ENCODE measurements around the gene OR52B6.
"Not testable (repeated sequence)": the region's sequence is repeated elsewhere in the genome, so short reads cannot be mapped to it uniquely, and the experiment has no call there.

OR52B6 gene

DNA sequence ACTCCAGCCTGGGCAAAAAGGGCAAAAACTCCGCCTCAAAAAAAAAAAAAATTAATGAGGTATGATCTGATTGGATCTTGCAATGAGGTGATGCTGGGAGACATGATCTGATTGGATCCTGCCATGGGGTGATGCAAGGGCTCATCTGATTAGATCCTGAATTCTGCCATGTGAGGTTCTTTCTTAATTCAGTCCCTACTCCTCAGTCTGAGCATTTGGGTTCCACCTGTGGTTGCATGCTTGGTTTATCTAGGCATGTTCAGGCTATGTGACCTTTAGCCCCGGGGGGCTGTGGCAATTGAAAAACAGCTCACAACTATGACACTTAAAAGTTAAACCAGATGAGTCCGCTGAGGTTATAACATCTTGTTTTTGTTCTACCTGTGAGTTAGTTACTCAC is 10.9 kb downstream of the OR52B6 start:
- ChIA-PET POLR2A (no interaction called here), CTCF (interaction anchor here (1.0 to 2.2 kb wide), 3 partner anchors 9 to 13 kb away, joined by 3 to 10 read pairs (median 6); no protein-coding TSS in a partner anchor)
- TF ChIP-seq, protein P1, sequence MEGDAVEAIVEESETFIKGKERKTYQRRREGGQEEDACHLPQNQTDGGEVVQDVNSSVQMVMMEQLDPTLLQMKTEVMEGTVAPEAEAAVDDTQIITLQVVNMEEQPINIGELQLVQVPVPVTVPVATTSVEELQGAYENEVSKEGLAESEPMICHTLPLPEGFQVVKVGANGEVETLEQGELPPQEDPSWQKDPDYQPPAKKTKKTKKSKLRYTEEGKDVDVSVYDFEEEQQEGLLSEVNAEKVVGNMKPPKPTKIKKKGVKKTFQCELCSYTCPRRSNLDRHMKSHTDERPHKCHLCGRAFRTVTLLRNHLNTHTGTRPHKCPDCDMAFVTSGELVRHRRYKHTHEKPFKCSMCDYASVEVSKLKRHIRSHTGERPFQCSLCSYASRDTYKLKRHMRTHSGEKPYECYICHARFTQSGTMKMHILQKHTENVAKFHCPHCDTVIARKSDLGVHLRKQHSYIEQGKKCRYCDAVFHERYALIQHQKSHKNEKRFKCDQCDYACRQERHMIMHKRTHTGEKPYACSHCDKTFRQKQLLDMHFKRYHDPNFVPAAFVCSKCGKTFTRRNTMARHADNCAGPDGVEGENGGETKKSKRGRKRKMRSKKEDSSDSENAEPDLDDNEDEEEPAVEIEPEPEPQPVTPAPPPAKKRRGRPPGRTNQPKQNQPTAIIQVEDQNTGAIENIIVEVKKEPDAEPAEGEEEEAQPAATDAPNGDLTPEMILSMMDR (IDR thresholded peaks at IDR 0.05; ENCODE audit: insufficient read depth, low read length, missing control alignments): no peak
- DNase-seq (ENCODE audit: low read depth, low spot score): no peak
- H3K4me3 ChIP-seq (ENCODE audit: low read depth, low read length): no peak overlapping the region

DNA sequence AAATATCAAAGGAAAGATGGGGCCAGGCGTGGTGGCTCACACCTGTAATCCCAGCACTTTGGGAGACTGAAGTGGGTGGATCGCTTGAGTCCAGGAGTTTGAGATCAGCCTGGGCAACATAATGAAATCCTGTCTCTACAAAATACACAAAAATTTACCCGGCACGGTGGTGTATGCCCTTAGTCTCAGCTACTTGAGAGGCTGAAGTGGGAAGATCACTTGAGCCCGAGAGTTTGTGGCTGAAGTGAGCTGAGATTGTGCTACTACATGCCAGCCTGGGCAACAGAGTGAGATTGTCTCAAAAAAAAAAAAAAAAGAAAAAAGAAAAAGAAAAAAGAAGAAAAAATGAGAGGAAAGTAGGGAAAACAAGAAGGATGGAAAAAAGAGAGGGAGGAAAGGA is 11.9 kb downstream of the OR52B6 start:
- no peak for DNase-seq (ENCODE audit: low read depth, low spot score)
- TF ChIP-seq, protein P1 (IDR thresholded peaks at IDR 0.05; ENCODE audit: insufficient read depth, low read length, missing control alignments): no peak
- no peak overlapping the region for H3K4me3 ChIP-seq (ENCODE audit: low read depth, low read length)
- ChIA-PET POLR2A (no interaction called here), CTCF (interaction anchor here (2.2 kb wide), 1 partner anchor 8 kb away, joined by 10 read pairs; no protein-coding TSS in a partner anchor)

DNA sequence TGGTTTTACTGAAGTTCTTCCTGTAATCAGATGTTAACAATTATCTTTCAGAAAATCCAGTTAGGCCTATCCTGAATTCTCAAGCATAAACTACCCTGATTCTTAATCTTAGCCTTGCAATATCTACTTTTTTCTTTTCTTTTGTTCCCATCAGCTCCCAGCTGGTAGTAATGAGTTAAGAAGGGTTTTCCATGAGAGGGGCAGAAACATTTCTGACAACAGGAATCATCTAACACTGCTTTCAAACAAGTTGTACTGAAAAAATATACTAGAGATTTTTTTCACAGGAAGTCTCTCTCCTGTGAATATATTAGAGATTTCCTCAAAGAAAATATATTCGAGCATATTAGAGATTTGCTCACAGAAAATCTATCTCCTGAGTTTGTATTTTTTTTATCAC is 12.5 kb downstream of the OR52B6 start:
- POLR2A ChIA-PET: no interaction called here
- no peak for DNase-seq (ENCODE audit: low read depth, low spot score)
- TF ChIP-seq, protein P1 (IDR thresholded peaks at IDR 0.05; ENCODE audit: insufficient read depth, low read length, missing control alignments): no peak
- CTCF ChIA-PET: interaction anchor here (2.2 kb wide), 1 partner anchor 8 kb away, joined by 10 read pairs; no protein-coding TSS in a partner anchor
- H3K4me3 ChIP-seq (ENCODE audit: low read depth, low read length): no peak overlapping the region

DNA sequence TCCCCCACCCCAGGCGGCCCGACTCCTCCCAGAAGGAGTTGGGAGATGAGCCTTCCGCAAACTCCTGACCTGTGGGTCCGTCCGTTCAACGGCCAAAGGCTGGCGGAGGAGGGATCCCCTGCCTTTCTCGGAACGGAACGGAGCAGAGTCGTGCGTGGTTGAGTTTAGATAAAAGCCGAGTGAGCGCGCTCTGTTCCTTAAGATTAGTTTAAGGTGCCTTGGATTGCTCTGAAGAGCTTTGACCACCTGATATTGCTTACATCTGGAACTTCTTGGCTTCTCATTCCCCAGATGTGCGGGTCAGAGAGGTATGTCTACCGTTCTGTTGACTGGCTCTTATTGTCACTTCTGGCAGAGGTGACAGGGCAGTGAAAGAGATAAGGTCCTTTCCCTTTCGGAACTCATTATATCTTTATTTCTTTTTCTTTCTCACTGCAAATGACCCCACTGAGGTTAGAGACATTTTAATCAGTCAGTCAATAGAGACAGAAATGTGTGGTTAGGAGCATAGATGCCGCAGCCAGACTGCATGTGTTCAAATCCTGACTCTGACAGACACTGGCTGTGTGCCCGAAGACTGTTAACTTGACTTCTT is 16.0 kb downstream of the OR52B6 start, which contains the start of gene TRIM6:
Gene TRIM6 (plus strand): TSS at position 31 of the 595 bp plus-strand sequence. CDS start 261 bp downstream, at position 292.
- TF ChIP-seq, protein P1 (IDR thresholded peaks at IDR 0.05; ENCODE audit: insufficient read depth, low read length, missing control alignments): no peak
- H3K4me3 ChIP-seq (ENCODE audit: low read depth, low read length): peak within 1 kb of the TSS; percentile 65
- no peak for DNase-seq (ENCODE audit: low read depth, low spot score)
- ChIA-PET CTCF (interaction anchor here (1.0 kb wide), 1 partner anchor 76 kb away, joined by 3 read pairs; no protein-coding TSS in a partner anchor), POLR2A (interaction anchor here (1.1 to 1.2 kb wide), 3 partner anchors 9 to 232 kb away, joined by 3 read pairs; no protein-coding TSS in a partner anchor)

DNA sequence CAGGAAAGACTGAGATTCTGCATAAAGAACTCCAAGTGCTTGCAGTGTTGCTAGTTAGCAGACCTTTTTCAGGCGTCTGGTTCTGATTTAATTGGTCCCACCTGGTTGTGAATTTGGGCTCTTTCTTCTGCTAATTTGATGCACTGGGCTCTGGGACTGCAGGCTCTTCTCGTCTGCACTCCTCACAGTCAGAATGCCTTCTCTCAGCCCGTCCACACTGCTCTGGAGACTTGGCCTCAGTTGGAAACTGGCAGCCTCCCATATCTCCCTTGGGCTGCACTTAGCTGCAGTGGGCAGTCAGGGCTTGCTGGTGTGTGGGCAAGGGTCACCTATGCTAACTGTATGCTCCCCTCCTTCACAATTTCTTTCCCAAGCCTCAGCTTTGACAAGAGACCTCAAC is 17.3 kb downstream of the OR52B6 start:
- ChIA-PET CTCF (interaction anchor here (0.9 to 1.3 kb wide), 2 partner anchors 21 to 211 kb away, joined by 3 to 4 read pairs; partner anchors contain the start of gene OR52N2), POLR2A (no interaction called here)
- no peak for DNase-seq (ENCODE audit: low read depth, low spot score)
- TF ChIP-seq, protein P1 (IDR thresholded peaks at IDR 0.05; ENCODE audit: insufficient read depth, low read length, missing control alignments): no peak
- no peak overlapping the region; the same call in 1 of the 2 replicates for H3K4me3 ChIP-seq (ENCODE audit: low read depth, low read length)

DNA sequence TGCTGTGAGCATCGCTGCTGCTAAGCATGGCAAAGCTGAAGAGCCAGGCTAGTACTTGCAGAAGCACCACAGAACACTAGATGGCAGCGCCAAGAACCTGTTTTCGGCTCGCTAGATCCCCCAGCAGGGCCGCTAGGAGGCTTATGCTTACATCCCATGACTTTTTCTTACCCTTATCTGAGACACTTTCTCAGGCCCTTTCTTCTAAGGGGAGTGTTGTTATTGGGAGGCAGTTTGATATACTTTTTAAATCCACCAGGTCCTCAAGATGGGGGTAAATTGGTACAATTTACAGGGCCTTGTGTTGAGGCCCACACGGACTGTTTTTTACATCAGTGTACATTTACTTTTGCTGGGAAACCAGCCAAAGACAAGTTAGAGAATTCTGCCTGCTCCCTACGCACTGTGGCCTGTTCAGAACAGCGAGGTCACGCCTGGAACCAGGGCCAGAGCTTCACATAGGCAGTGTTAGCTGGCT is 19.7 kb downstream of the OR52B6 start:
- no peak for DNase-seq (ENCODE audit: low read depth, low spot score)
- CTCF ChIA-PET: interaction anchor here (0.8 to 5.3 kb wide), 11 partner anchors 8 to 291 kb away, joined by 3 to 29 read pairs (median 4); no protein-coding TSS in a partner anchor
- H3K4me3 ChIP-seq (ENCODE audit: low read depth, low read length): no peak overlapping the region
- POLR2A ChIA-PET: no interaction called here
- TF ChIP-seq, protein P1 (IDR thresholded peaks at IDR 0.05; ENCODE audit: insufficient read depth, low read length, missing control alignments): peak; percentile 86

DNA sequence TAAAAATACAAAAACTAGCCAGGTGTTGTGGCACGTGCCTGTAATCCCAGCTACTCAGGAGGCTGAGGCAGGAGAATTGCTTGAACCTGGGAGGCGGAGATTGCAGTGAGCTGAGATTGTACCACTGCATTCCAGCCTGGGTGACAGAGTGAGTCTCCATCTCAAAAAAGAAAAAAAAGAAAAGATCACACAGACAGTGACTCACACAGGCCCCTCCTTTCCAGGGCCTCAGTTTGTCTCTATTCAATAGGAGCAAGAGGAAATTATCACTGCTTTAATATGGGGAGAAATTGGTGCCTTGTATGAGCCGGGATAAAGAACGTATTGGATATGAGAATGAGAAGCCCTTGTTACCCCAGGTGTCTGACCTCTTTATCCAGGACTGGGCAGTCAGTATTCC is 22.1 kb downstream of the OR52B6 start:
- CTCF ChIA-PET: interaction anchor here (1.1 to 5.3 kb wide), 5 partner anchors 11 to 715 kb away, joined by 3 to 29 read pairs (median 5); partner anchors contain the start of gene TRIM5
- POLR2A ChIA-PET; H3K4me3 ChIP-seq (ENCODE audit: low read depth, low read length); DNase-seq (ENCODE audit: low read depth, low spot score): not testable (repeated sequence)

All from AG04449 (cell line).